Breast epithelium (tissue), 4 donors: ENCODE results near the gene NUDT21. TPM values are rescaled to one million over a fixed set of nuclear protein-coding genes. Genes with fewer than 3 reads are reported as not detected.
A peak's percentile ranks its signal among the peaks of the same experiment; 100 is the strongest.

Experiments used
- DNase-seq, 2 donors: peaks; one replicate each; pipeline ENCODE4 v3.0.0-alpha.2; 2019; ENCODE audit warnings: low spot score in 2 of 2
- H3K27ac ChIP-seq, 2 donors: fragments of 200-600 bp; sonication (generic) in 1 of 2; one replicate each; pipeline ENCODE4 v1.5.1; 2016 to 2019; ENCODE audit warnings: mild to moderate bottlenecking in 1 of 2
- H3K27me3 ChIP-seq, 2 donors: fragments of 200-600 bp; sonication (generic) in 1 of 2; one replicate each; pipeline versions ENCODE4 v1.5.1 to v1.6.0; 2017 to 2019; ENCODE audit warnings: control low read depth in 1 of 2, mild to moderate bottlenecking in 1 of 2
- H3K36me3 ChIP-seq: fragments of 200-600 bp; one replicate; pipeline ENCODE4 v1.5.1; 2019
- H3K4me1 ChIP-seq, 2 donors: fragments of 200-600 bp; sonication (generic); one replicate each; pipeline ENCODE4 v1.5.1; 2016 to 2019; ENCODE audit warnings: control low read depth in 1 of 2
- H3K4me3 ChIP-seq, 3 donors: fragments of 200-600 bp; sonication (generic); 1 replicate in 2 of 3; 2 replicates in 1 of 3; pipeline ENCODE4 v1.5.1; 2016 to 2019; ENCODE audit warnings: mild to moderate bottlenecking in 3 of 3, moderate library complexity in 2 of 3
- H3K9me3 ChIP-seq, 2 donors: fragments of 200-600 bp; sonication (generic) in 1 of 2; one replicate each; pipeline ENCODE4 v1.5.1; 2016 to 2019; ENCODE audit warnings: control low read depth in 1 of 2
- CTCF ChIP-seq, 3 donors: fragments of 450-650 bp; IDR thresholded peaks; one replicate each; pipeline ENCODE4 v1.5.1; 2016 to 2017; ENCODE audit warnings: antibody characterized with exemption in 3 of 3, mild to moderate bottlenecking in 3 of 3, moderate library complexity in 3 of 3
- POLR2A ChIP-seq: fragments of 450-650 bp; IDR thresholded peaks from one replicate; pipeline ENCODE4 v1.6.1; 2016; ENCODE audit warnings: antibody characterized with exemption, mild to moderate bottlenecking, moderate library complexity
- POLR2AphosphoS5 ChIP-seq, 3 donors: sonication (generic); formaldehyde crosslinking; IDR thresholded peaks; one replicate each; pipeline ENCODE4 v1.6.1; 2017; ENCODE audit warnings: antibody characterized with exemption in 3 of 3
- intact Hi-C: fragments of 100-400 bp; cut with DNase I; formaldehyde crosslinking; loops from one replicate; pipeline ENCODE4 v1.15.1; 2023; ENCODE audit warnings: low total_unique reads
- total RNA-seq, 3 donors: library from RNA; depleted of rRNA; stranded (reverse); fragments of >200 nt; gene quantifications; one replicate each; pipeline ENCODE4 v1.1.0, GENCODE V29; 2016

The NUDT21 gene
- total RNA-seq, 3 donors from 2014 or later = 53.9 to 65.3 (median 54.1) TPM

- H3K4me1 ChIP-seq = no peaks in the 10 kb centered on the region
- DNase-seq = no peak
- no peaks in the 10 kb centered on the region for H3K9me3 ChIP-seq
- TF ChIP-seq CTCF (IDR thresholded peaks at IDR 0.05) (no peak), POLR2A (no peak), POLR2AphosphoS5 (IDR thresholded peaks at IDR 0.05) (no peak)
- H3K36me3 ChIP-seq = no peaks in the 10 kb centered on the region
- H3K4me3 ChIP-seq = no peak overlapping the region
- no peaks in the 10 kb centered on the region for H3K27me3 ChIP-seq
- intact Hi-C loops = no loop called here
- no peak overlapping the region for H3K27ac ChIP-seq
Measured at GRCh38 chr16:56428091-56428490, 23.0 kb downstream of the NUDT21 start.

- intact Hi-C loops = no loop called here
- Histone ChIP-seq H3K9me3 (no peaks in the 10 kb centered on the region), H3K27ac (no peak overlapping the region)
Measured at GRCh38 chr16:56426585-56426984, 24.5 kb downstream of the NUDT21 start.

GRCh38 chr16:56425439-56425832, 25.7 kb downstream of the NUDT21 start, which contains the start of gene AMFR:
TSS of gene AMFR (minus strand) at chr16:56425545. CDS start at chr16:56425327, 218 bp downstream.
- TF ChIP-seq POLR2AphosphoS5 (IDR thresholded peaks at IDR 0.05) (no peak), POLR2A (no peak), CTCF (IDR thresholded peaks at IDR 0.05) (peak in 1 of 3 donors; percentile 69)
- intact Hi-C loops = no loop called here
- no peaks in the 10 kb centered on the region for H3K9me3 ChIP-seq

More at GRCh38 chr16:56426585-56426984, 24.5 kb downstream of the NUDT21 start:
- Histone ChIP-seq H3K4me3 (no peak overlapping the region), H3K36me3 (no peaks in the 10 kb centered on the region), H3K4me1 (peaks cover 0 to 2% of the 10 kb centered on the region in 2 donors), H3K27me3 (no peaks in the 10 kb centered on the region)
- DNase-seq = no peak
- no peak for TF ChIP-seq POLR2A
- TF ChIP-seq POLR2AphosphoS5 (IDR thresholded peaks at IDR 0.05) = no peak
- TF ChIP-seq CTCF (IDR thresholded peaks at IDR 0.05) = no peak

GRCh38 chr16:56424791-56425438, 26.2 kb downstream of the NUDT21 start:
- Histone ChIP-seq H3K9me3 (no peaks in the 10 kb centered on the region), H3K27me3 (no peaks in the 10 kb centered on the region), H3K27ac (peak overlapping the region; percentile 89 to 95), H3K4me3 (peak overlapping the region; percentile 91 to 99 (median 94)), H3K4me1 (peaks cover 0 to 2% of the 10 kb centered on the region in 2 donors), H3K36me3 (no peaks in the 10 kb centered on the region)
- DNase-seq = no peak
- no peak for TF ChIP-seq POLR2AphosphoS5 (IDR thresholded peaks at IDR 0.05)
- TF ChIP-seq CTCF (IDR thresholded peaks at IDR 0.05) = no peak
- no peak for TF ChIP-seq POLR2A
- intact Hi-C loops = no loop called here

More at GRCh38 chr16:56425439-56425832, 25.7 kb downstream of the NUDT21 start, which contains the start of gene AMFR:
- H3K36me3 ChIP-seq = no peaks in the 10 kb centered on the region
- no peaks in the 10 kb centered on the region for H3K27me3 ChIP-seq
- H3K4me1 ChIP-seq = peaks cover 0 to 2% of the 10 kb centered on the region in 2 donors
- no peak for DNase-seq
- peak within 1 kb of the TSS; percentile 91 to 99 (median 94) for H3K4me3 ChIP-seq
- H3K27ac ChIP-seq = peak within 1 kb of the TSS; percentile 89 to 95

GRCh38 chr16:56424404-56424764, 26.7 kb downstream of the NUDT21 start:
- DNase-seq = no peak
- Histone ChIP-seq H3K9me3 (no peaks in the 10 kb centered on the region), H3K27me3 (no peaks in the 10 kb centered on the region), H3K27ac (peak overlapping the region; percentile 89 to 95), H3K4me3 (peak overlapping the region; percentile 91 to 99 (median 94)), H3K36me3 (no peaks in the 10 kb centered on the region), H3K4me1 (peaks cover 0 to 2% of the 10 kb centered on the region in 2 donors)
- intact Hi-C loops = no loop called here
- TF ChIP-seq CTCF (IDR thresholded peaks at IDR 0.05) = no peak
- no peak for TF ChIP-seq POLR2A
- TF ChIP-seq POLR2AphosphoS5 (IDR thresholded peaks at IDR 0.05) = no peak
